Caco-2 (cell line): ENCODE measurements around the gene COL13A1. TPM values are rescaled to one million over a fixed set of nuclear protein-coding genes. Genes with fewer than 3 reads are reported as not detected.

Experiments
- BruUV-seq: library from RNA; stranded (reverse); fragments of 400-500 nt; replicated peaks from 2 replicates; lab custom pipeline; 2021; lab: Mats Ljungman, UMichigan
- CTCF ChIA-PET: fragments of 300-600 bp; sonication (Branson Sonifier 250); formaldehyde crosslinking; loops from one replicate; lab custom pipeline; 2022; ENCODE audit warnings: antibody characterized with exemption; lab: Charles Lee
- POLR2A ChIA-PET: fragments of 300-600 bp; sonication (Branson Sonifier 250); formaldehyde crosslinking; loops from one replicate; lab custom pipeline; 2022; ENCODE audit warnings: antibody characterized with exemption; lab: Charles Lee
- DNase-seq, 2 experiments: peaks; one replicate each; pipeline versions ENCODE4 v3.0.0 to v3.0.0-alpha.2; 2020 to 2022
- H3K27me3 ChIP-seq: replicated peaks from 2 replicates; pipeline ENCODE4 v1.6.0; 2011; ENCODE audit warnings: low read length; ENCODE audit not compliant: control insufficient read depth, insufficient read depth
- H3K36me3 ChIP-seq: 2 replicates; pipeline ENCODE4 v1.5.1; 2011; ENCODE audit warnings: low read length; ENCODE audit not compliant: control insufficient read depth, insufficient read depth
- H3K4me1 ChIP-seq: fragments of 250-450 bp; sonication (Bioruptor Pico); 2 replicates; pipeline ENCODE4 v1.5.1; 2020; ENCODE audit warnings: mild to moderate bottlenecking
- H3K4me3 ChIP-seq: 2 replicates; pipeline ENCODE4 v1.5.1; 2011; ENCODE audit warnings: low read depth, mild to moderate bottlenecking, control low read depth, low read length
- H3K9me3 ChIP-seq: fragments of 250-450 bp; sonication (Bioruptor Pico); 2 replicates; pipeline ENCODE4 v1.5.1; 2020; ENCODE audit warnings: mild to moderate bottlenecking, moderate library complexity
- H3K27ac Mint-ChIP-seq: one replicate; pipeline ENCODE4 v1.8.0; 2022; ENCODE audit warnings: mixed read lengths; ENCODE audit not compliant: unreplicated experiment
- H3K27me3 Mint-ChIP-seq: one replicate; pipeline ENCODE4 v1.8.0; 2022; ENCODE audit warnings: mixed read lengths; ENCODE audit not compliant: insufficient read depth, unreplicated experiment
- H3K36me3 Mint-ChIP-seq: one replicate; pipeline ENCODE4 v1.8.0; 2022; ENCODE audit warnings: mild to moderate bottlenecking, mixed read lengths; ENCODE audit not compliant: insufficient read depth, unreplicated experiment
- H3K4me1 Mint-ChIP-seq: one replicate; pipeline ENCODE4 v1.8.0; 2022; ENCODE audit warnings: low read depth, mixed read lengths; ENCODE audit not compliant: unreplicated experiment
- H3K4me3 Mint-ChIP-seq: one replicate; pipeline ENCODE4 v1.8.0; 2022; ENCODE audit warnings: mild to moderate bottlenecking, moderate library complexity, mixed read lengths; ENCODE audit not compliant: unreplicated experiment
- H3K9me3 Mint-ChIP-seq: one replicate; pipeline ENCODE4 v1.8.0; 2022; ENCODE audit warnings: mixed read lengths; ENCODE audit not compliant: unreplicated experiment
- intact Hi-C: fragments of 100-400 bp; cut with micrococcal nuclease; formaldehyde crosslinking; loops from one replicate; pipeline ENCODE4 v1.10.0; 2022; ENCODE audit not compliant: unreplicated experiment
- total RNA-seq: library from RNA; stranded (reverse); gene quantifications from 2 replicates; pipeline ENCODE4 v1.2.3, GENCODE V29; 2022
- TF ChIP-seq, protein P1 (sequence below), 2 experiments: fragments of 200-600 bp in 1 of 2; IDR thresholded peaks; 1 replicate in 1 of 2; 2 replicates in 1 of 2; pipeline versions ENCODE4 v1.5.1 to v1.8.0; 2011 to 2022; ENCODE audit warnings: antibody characterized with exemption in 1 of 2, control low read depth in 1 of 2, inconsistent platforms in 1 of 2, low read depth in 1 of 2, low read length in 1 of 2, mild to moderate bottlenecking in 1 of 2, moderate library complexity in 1 of 2; ENCODE audit not compliant: insufficient read depth in 1 of 2, severe bottlenecking in 1 of 2, unreplicated experiment in 1 of 2

The COL13A1 gene
- total RNA-seq, 1 experiment from 2014 or later, result not detected

DNA sequence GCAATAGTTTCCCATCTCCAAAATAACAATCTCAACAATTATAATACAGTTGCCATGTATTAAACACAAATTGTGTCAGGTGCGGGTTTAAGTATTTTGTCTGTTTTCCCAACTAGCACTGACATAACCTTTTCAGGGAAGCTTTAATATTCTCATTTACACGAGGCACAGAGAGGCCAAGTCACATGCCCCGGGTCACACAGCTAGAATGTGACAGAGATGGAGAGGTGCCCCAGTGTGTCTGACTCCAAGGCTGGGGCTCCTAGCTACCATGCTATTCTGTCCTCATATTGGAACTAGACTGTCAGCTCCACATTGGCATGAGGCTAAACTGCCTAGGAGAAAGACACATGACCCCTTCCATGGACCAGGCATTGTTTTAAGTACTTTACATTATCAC is 77.2 kb downstream of the COL13A1 start:
- H3K4me3 Mint-ChIP-seq, result no peak overlapping the region
- no peaks in the 10 kb centered on the region; the same call in 1 of the 2 replicates for H3K27me3 ChIP-seq
- no peaks in the 10 kb centered on the region for H3K4me1 ChIP-seq
- no peaks in the 10 kb centered on the region for H3K36me3 ChIP-seq
- CTCF ChIA-PET, result interaction anchor here (0.5 to 1.2 kb wide), 4 partner anchors 23 to 1440 kb away, joined by 3 to 4 read pairs (median 3); partner anchors contain the start of gene SLC29A3
- TF ChIP-seq, protein P1, sequence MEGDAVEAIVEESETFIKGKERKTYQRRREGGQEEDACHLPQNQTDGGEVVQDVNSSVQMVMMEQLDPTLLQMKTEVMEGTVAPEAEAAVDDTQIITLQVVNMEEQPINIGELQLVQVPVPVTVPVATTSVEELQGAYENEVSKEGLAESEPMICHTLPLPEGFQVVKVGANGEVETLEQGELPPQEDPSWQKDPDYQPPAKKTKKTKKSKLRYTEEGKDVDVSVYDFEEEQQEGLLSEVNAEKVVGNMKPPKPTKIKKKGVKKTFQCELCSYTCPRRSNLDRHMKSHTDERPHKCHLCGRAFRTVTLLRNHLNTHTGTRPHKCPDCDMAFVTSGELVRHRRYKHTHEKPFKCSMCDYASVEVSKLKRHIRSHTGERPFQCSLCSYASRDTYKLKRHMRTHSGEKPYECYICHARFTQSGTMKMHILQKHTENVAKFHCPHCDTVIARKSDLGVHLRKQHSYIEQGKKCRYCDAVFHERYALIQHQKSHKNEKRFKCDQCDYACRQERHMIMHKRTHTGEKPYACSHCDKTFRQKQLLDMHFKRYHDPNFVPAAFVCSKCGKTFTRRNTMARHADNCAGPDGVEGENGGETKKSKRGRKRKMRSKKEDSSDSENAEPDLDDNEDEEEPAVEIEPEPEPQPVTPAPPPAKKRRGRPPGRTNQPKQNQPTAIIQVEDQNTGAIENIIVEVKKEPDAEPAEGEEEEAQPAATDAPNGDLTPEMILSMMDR (IDR thresholded peaks at IDR 0.05; ENCODE audit: insufficient read depth in 1 of 2, low read depth in 1 of 2, low read length in 1 of 2, severe bottlenecking in 1 of 2, unreplicated experiment in 1 of 2), result no peak
- peaks cover 7% of the 10 kb centered on the region for H3K4me1 Mint-ChIP-seq
- H3K27me3 Mint-ChIP-seq, result peaks cover 28% of the 10 kb centered on the region
- BruUV-seq, result no TSS peak
- H3K27ac Mint-ChIP-seq, result no peak overlapping the region
- no peak overlapping the region for H3K4me3 ChIP-seq
- intact Hi-C loops, result no loop called here
- no peaks in the 10 kb centered on the region for H3K9me3 Mint-ChIP-seq
- H3K9me3 ChIP-seq, result no peaks in the 10 kb centered on the region
- no peak for DNase-seq
- POLR2A ChIA-PET, result no interaction called here
- H3K36me3 Mint-ChIP-seq, result no peaks in the 10 kb centered on the region

DNA sequence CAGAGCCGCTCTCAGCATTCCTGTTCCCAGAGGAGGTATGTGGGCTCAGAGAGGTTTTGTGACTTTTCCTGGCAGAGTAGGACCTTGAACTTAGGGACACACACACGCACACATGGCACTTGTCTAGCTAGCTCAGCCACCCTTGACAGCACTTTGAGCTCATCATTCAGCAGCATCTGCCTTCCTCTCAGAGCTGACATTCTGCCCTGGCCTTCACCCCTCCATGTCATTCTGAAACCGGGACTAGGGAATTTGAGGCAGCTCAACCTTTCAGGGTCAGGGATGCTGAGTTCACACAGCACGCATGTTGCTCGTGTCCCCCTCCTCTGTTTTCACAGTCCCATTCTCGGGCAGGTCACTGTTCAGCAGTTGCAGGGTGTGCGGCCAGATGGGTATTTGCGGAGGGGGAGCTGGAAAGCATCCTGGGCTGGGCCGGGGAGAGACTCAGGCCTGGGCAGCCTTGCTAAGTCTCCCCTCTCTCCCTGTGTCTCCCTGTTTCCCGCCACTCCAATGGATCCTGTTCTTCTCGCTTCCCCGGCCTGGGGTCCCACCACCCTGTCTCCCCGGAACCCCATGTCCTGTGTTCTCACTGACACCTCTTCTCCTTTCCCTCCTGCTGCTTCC is 78.0 kb downstream of the COL13A1 start:
- Histone ChIP-seq H3K27me3 (no peaks in the 10 kb centered on the region; the same call in 1 of the 2 replicates), H3K9me3 (no peaks in the 10 kb centered on the region), H3K4me1 (no peaks in the 10 kb centered on the region), H3K4me3 (no peak overlapping the region), H3K36me3 (no peaks in the 10 kb centered on the region)
- no peak overlapping the region for H3K4me3 Mint-ChIP-seq
- ChIA-PET CTCF (interaction anchor here (0.5 to 1.2 kb wide), 3 partner anchors 22 to 1439 kb away, joined by 3 to 4 read pairs (median 3); partner anchors contain the start of gene SLC29A3), POLR2A (no interaction called here)
- intact Hi-C loops, result no loop called here
- TF ChIP-seq, protein P1 (IDR thresholded peaks at IDR 0.05; ENCODE audit: insufficient read depth in 1 of 2, low read depth in 1 of 2, low read length in 1 of 2, severe bottlenecking in 1 of 2, unreplicated experiment in 1 of 2), result no peak
- H3K4me1 Mint-ChIP-seq, result peaks cover 7% of the 10 kb centered on the region
- DNase-seq, result no peak
- peaks cover 28% of the 10 kb centered on the region for H3K27me3 Mint-ChIP-seq
- no peaks in the 10 kb centered on the region for H3K36me3 Mint-ChIP-seq
- H3K27ac Mint-ChIP-seq, result no peak overlapping the region
- no peaks in the 10 kb centered on the region for H3K9me3 Mint-ChIP-seq
- no TSS peak for BruUV-seq

DNA sequence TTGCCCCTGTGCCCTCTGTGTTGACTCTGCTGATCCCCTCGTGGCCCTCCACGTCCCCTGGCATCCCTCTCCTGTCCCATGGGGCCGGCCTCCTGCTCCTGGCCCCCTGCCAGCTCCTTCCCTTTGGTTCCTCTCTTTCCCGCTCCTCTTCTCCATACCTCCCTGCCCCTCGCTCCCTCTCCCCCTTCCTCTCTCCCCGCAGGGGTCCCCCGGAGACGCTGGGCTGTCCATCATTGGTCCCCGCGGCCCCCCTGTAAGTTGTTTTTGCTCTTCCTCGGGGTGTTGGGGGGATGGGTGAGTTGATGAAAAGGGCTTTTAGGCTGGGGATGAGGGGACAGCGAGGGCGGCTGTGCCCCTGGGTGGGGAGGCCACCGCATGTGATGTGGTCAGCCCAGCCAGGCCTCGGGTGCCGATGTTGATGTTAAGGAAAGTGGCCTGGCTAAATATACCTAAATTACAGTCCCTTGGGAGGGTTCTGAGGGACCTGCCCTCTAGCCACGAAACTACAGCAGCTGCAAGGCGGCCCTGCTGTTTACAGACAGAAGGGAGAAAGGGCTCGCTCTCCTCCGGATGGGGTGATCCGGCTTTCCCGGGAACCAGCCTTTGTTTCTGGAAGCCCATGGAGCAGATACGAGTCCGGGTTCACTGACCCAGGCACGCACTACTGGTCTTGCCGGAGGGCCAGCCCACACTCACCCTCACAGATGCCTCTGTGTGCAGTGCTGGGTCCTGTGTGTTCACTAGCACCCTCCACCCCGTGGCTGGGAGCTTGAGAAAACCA is 78.8 kb downstream of the COL13A1 start:
- Histone ChIP-seq H3K27me3 (no peaks in the 10 kb centered on the region), H3K4me1 (no peaks in the 10 kb centered on the region), H3K36me3 (no peaks in the 10 kb centered on the region), H3K9me3 (no peaks in the 10 kb centered on the region), H3K4me3 (no peak overlapping the region)
- no TSS peak for BruUV-seq
- H3K27ac Mint-ChIP-seq, result no peak overlapping the region
- intact Hi-C loops, result no loop called here
- no peak for DNase-seq
- TF ChIP-seq, protein P1 (IDR thresholded peaks at IDR 0.05; ENCODE audit: insufficient read depth in 1 of 2, low read depth in 1 of 2, low read length in 1 of 2, severe bottlenecking in 1 of 2, unreplicated experiment in 1 of 2), result no peak
- H3K27me3 Mint-ChIP-seq, result peaks cover 28% of the 10 kb centered on the region
- H3K36me3 Mint-ChIP-seq, result no peaks in the 10 kb centered on the region
- peaks cover 7% of the 10 kb centered on the region for H3K4me1 Mint-ChIP-seq
- ChIA-PET CTCF (interaction anchor here (1.2 to 4.4 kb wide), 2 partner anchors 34 to 36 kb away, joined by 4 to 192 read pairs; no protein-coding TSS in a partner anchor), POLR2A (no interaction called here)
- no peak overlapping the region for H3K4me3 Mint-ChIP-seq
- no peaks in the 10 kb centered on the region for H3K9me3 Mint-ChIP-seq
